WTC11 (cell line): ENCODE measurements around the gene RIMS4.

Experiments
- AR ChIP-seq: fragments of 250-450 bp; sonication (Bioruptor Pico); IDR thresholded peaks from 2 replicates; pipeline ENCODE4 v1.9.0; 2021; ENCODE audit warnings: mild to moderate bottlenecking
- ATF3 ChIP-seq: sonication (generic); formaldehyde crosslinking; conservative IDR thresholded peaks from 2 replicates; pipeline ENCODE4 v1.8.1; 2022; ENCODE audit warnings: mild to moderate bottlenecking, missing genetic modification reagents
- CREM ChIP-seq: sonication (generic); formaldehyde crosslinking; IDR thresholded peaks from 2 replicates; pipeline ENCODE4 v1.8.1; 2022; ENCODE audit warnings: mild to moderate bottlenecking, missing genetic modification reagents, moderate library complexity
- NFYB ChIP-seq: sonication (generic); formaldehyde crosslinking; conservative IDR thresholded peaks from 2 replicates; pipeline ENCODE4 v1.8.0; 2022; ENCODE audit warnings: low read depth, missing genetic modification reagents
- SP1 ChIP-seq: sonication (generic); formaldehyde crosslinking; conservative IDR thresholded peaks from 2 replicates; pipeline ENCODE4 v1.8.1; 2022; ENCODE audit warnings: missing genetic modification reagents
- ZNF138 ChIP-seq: sonication (generic); formaldehyde crosslinking; conservative IDR thresholded peaks from 2 replicates; pipeline ENCODE4 v1.8.1; 2022; ENCODE audit warnings: mild to moderate bottlenecking, moderate library complexity, missing genetic modification reagents
- ZNF232 ChIP-seq: sonication (generic); formaldehyde crosslinking; IDR thresholded peaks from 2 replicates; pipeline ENCODE4 v1.8.0; 2022; ENCODE audit warnings: mild to moderate bottlenecking, missing genetic modification reagents
- ZNF423 ChIP-seq: fragments of 250-450 bp; sonication (Bioruptor Pico); IDR thresholded peaks from 2 replicates; pipeline ENCODE4 v2.1.2; 2022; ENCODE audit warnings: mild to moderate bottlenecking, moderate library complexity
- ZNF425 ChIP-seq: fragments of 250-450 bp; sonication (Bioruptor Pico); conservative IDR thresholded peaks from 2 replicates; pipeline ENCODE4 v1.9.0; 2021; ENCODE audit warnings: mild to moderate bottlenecking
- TF ChIP-seq, protein P1 (sequence below): fragments of 200-600 bp; IDR thresholded peaks from 2 replicates; pipeline ENCODE4 v1.8.0; 2022; ENCODE audit warnings: antibody characterized with exemption

GRCh38 chr20:44721785-44722054 is 88.6 kb downstream of the RIMS4 start:
- TF ChIP-seq AR (no peak), ZNF423 (CRISPR knock-in tag) (no peak), ZNF232 (CRISPR knock-in tag) (no peak), SP1 (CRISPR knock-in tag) (no peak), ZNF138 (CRISPR knock-in tag) (no peak), ZNF425 (CRISPR knock-in tag) (no peak), CREM (no peak), ATF3 (CRISPR knock-in tag) (no peak), NFYB (CRISPR knock-in tag) (no peak)
- TF ChIP-seq, protein P1, sequence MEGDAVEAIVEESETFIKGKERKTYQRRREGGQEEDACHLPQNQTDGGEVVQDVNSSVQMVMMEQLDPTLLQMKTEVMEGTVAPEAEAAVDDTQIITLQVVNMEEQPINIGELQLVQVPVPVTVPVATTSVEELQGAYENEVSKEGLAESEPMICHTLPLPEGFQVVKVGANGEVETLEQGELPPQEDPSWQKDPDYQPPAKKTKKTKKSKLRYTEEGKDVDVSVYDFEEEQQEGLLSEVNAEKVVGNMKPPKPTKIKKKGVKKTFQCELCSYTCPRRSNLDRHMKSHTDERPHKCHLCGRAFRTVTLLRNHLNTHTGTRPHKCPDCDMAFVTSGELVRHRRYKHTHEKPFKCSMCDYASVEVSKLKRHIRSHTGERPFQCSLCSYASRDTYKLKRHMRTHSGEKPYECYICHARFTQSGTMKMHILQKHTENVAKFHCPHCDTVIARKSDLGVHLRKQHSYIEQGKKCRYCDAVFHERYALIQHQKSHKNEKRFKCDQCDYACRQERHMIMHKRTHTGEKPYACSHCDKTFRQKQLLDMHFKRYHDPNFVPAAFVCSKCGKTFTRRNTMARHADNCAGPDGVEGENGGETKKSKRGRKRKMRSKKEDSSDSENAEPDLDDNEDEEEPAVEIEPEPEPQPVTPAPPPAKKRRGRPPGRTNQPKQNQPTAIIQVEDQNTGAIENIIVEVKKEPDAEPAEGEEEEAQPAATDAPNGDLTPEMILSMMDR: no peak
